GM18502 (cell line): ENCODE results near the gene WNT16.
"Not testable (repeated sequence)": the region's sequence is repeated elsewhere in the genome, so short reads cannot be mapped to it uniquely, and the experiment has no call there.

ENCODE experiments used
- ATAC-seq: cut with Tn5 transposase; IDR thresholded peaks from one replicate; pipeline ENCODE4 v1.9.1; 2021; ENCODE audit warnings: mild to moderate bottlenecking; ENCODE audit not compliant: unreplicated experiment, poor library complexity

Gene WNT16

GRCh38 chr7:121304102-121304658 lies 24.6 kb upstream of the WNT16 start:
- ATAC-seq: no peak

GRCh38 chr7:121305109-121305508 lies 23.7 kb upstream of the WNT16 start:
- ATAC-seq: no peak

- ATAC-seq: peak; percentile 31
These were observed 22.2 kb upstream of the WNT16 start for GRCh38 chr7:121306565-121306964.

- ATAC-seq: peak; percentile 28
These were observed 21.7 kb upstream of the WNT16 start for GRCh38 chr7:121307021-121307574.

GRCh38 chr7:121313220-121313792 lies 15.5 kb upstream of the WNT16 start:
- no peak for ATAC-seq

- peak; percentile 91 for ATAC-seq
These were observed 14.8 kb upstream of the WNT16 start for GRCh38 chr7:121313793-121314676.

- ATAC-seq: not testable (repeated sequence)
These were observed 13.6 kb upstream of the WNT16 start for GRCh38 chr7:121315170-121315569.

- ATAC-seq: no peak
These were observed 6.3 kb upstream of the WNT16 start for GRCh38 chr7:121322460-121322859.

- no peak for ATAC-seq
These were observed 5.1 kb upstream of the WNT16 start for GRCh38 chr7:121323515-121324302.

GRCh38 chr7:121327671-121328070 lies 1.1 kb upstream of the WNT16 start:
- no peak for ATAC-seq

- peak; percentile 74 for ATAC-seq
These were observed 622 bp downstream of the WNT16 start for GRCh38 chr7:121329191-121330052.

GRCh38 chr7:121330053-121330833 lies 1.4 kb downstream of the WNT16 start:
- ATAC-seq: peak; percentile 46

- ATAC-seq: no peak
These were observed 2.2 kb downstream of the WNT16 start for GRCh38 chr7:121331048-121331447.

- ATAC-seq: no peak
These were observed 2.8 kb downstream of the WNT16 start for GRCh38 chr7:121331574-121331973.

- ATAC-seq: no peak
These were observed 5.6 kb downstream of the WNT16 start for GRCh38 chr7:121334376-121334775.

GRCh38 chr7:121334875-121335648 lies 6.3 kb downstream of the WNT16 start:
- ATAC-seq: no peak

GRCh38 chr7:121336579-121336978 lies 7.8 kb downstream of the WNT16 start:
- no peak for ATAC-seq

- ATAC-seq: no peak
These were observed 8.6 kb downstream of the WNT16 start for GRCh38 chr7:121337398-121337797.
